ENCODE results near the gene DOLPP1. TPM values are rescaled to one million over a fixed set of nuclear protein-coding genes. Genes with fewer than 3 reads are reported as not detected.
"Not testable (repeated sequence)": the region's sequence is repeated elsewhere in the genome, so short reads cannot be mapped to it uniquely, and the experiment has no call there.

DOLPP1 gene
- total RNA-seq, 1 experiment from 2014 or later = 13.7 TPM

GRCh38 chr9:129032541-129033159 lies 48.3 kb upstream of the DOLPP1 start:
- in situ Hi-C loops (cut with HindIII; ENCODE audit: low pct_unique_long_range_greater_than_20kb, low sequenced_read_pairs) = no loop called here
- H3K27ac ChIP-seq (ENCODE audit: low read length) = no peak overlapping the region
- no TSS peak for BruUV-seq (replicated peaks)
- H3K9me3 ChIP-seq (ENCODE audit: control insufficient read depth, insufficient read depth, low read depth, low read length) = no peaks in the 10 kb centered on the region
- CTCF ChIA-PET = no interaction called here
- intact Hi-C loops (cut with micrococcal nuclease; ENCODE audit: unreplicated experiment) = no loop called here
- DNase-seq (ENCODE audit: low read depth, low spot score) (no peak), ATAC-seq (no peak)
- H3K27me3 ChIP-seq (ENCODE audit: control insufficient read depth, insufficient read depth, low read length) = no peaks in the 10 kb centered on the region
- TF ChIP-seq TCF7L2 (IDR thresholded peaks at IDR 0.05; ENCODE audit: low read depth, low read length) = no peak
- TF ChIP-seq SIN3A (IDR thresholded peaks at IDR 0.05; ENCODE audit: borderline replicate concordance, insufficient read depth, low read depth, low read length) = no peak
- TF ChIP-seq, protein P1, sequence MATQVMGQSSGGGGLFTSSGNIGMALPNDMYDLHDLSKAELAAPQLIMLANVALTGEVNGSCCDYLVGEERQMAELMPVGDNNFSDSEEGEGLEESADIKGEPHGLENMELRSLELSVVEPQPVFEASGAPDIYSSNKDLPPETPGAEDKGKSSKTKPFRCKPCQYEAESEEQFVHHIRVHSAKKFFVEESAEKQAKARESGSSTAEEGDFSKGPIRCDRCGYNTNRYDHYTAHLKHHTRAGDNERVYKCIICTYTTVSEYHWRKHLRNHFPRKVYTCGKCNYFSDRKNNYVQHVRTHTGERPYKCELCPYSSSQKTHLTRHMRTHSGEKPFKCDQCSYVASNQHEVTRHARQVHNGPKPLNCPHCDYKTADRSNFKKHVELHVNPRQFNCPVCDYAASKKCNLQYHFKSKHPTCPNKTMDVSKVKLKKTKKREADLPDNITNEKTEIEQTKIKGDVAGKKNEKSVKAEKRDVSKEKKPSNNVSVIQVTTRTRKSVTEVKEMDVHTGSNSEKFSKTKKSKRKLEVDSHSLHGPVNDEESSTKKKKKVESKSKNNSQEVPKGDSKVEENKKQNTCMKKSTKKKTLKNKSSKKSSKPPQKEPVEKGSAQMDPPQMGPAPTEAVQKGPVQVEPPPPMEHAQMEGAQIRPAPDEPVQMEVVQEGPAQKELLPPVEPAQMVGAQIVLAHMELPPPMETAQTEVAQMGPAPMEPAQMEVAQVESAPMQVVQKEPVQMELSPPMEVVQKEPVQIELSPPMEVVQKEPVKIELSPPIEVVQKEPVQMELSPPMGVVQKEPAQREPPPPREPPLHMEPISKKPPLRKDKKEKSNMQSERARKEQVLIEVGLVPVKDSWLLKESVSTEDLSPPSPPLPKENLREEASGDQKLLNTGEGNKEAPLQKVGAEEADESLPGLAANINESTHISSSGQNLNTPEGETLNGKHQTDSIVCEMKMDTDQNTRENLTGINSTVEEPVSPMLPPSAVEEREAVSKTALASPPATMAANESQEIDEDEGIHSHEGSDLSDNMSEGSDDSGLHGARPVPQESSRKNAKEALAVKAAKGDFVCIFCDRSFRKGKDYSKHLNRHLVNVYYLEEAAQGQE (IDR thresholded peaks at IDR 0.05; ENCODE audit: insufficient read depth in 1 of 2, low read depth in 2 of 2, low read length in 1 of 2) = no peak
- POLR2A ChIA-PET = interaction anchor here (0.9 kb wide), 1 partner anchor 40 kb away, joined by 5 read pairs; no protein-coding TSS in a partner anchor
- H3K36me3 ChIP-seq (ENCODE audit: control insufficient read depth, insufficient read depth, low read length) = peaks cover 2% of the 10 kb centered on the region; the same call in 1 of the 2 replicates
- H3K4me3 ChIP-seq (ENCODE audit: low read depth in 2 of 2, low read length in 2 of 2) = no peak overlapping the region
- H3K4me1 ChIP-seq (ENCODE audit: control insufficient read depth, insufficient read depth, low read length) = peaks cover 3% of the 10 kb centered on the region

DNA sequence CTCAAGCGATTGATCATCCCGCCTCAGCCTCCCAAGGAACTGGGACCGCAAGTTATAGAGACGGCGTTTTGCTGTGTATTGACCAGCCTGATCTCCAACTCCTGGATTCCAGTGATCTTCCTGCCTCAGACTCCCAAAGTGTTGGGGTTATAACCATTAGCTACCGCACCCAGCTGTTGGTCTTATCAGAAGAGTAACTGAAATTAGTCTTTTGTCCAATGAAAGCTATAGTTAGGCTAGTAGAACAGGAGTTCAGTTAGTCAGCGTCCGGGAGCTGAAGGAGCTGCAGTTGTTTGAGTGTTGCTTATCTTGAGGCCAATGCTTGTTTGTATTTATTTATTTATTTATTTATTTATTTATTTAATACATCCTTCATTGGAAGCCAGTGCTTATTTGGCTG lies 47.7 kb upstream of the DOLPP1 start:
- peaks cover 2% of the 10 kb centered on the region; the same call in 1 of the 2 replicates for H3K36me3 ChIP-seq (ENCODE audit: control insufficient read depth, insufficient read depth, low read length)
- no peaks in the 10 kb centered on the region for H3K9me3 ChIP-seq (ENCODE audit: control insufficient read depth, insufficient read depth, low read depth, low read length)
- intact Hi-C loops (cut with micrococcal nuclease; ENCODE audit: unreplicated experiment) (no loop called here), in situ Hi-C loops (cut with HindIII; ENCODE audit: low pct_unique_long_range_greater_than_20kb, low sequenced_read_pairs) (no loop called here)
- ATAC-seq = no peak
- no peaks in the 10 kb centered on the region for H3K27me3 ChIP-seq (ENCODE audit: control insufficient read depth, insufficient read depth, low read length)
- no TSS peak for BruUV-seq (replicated peaks)
- CTCF ChIA-PET = no interaction called here
- no peak overlapping the region for H3K4me3 ChIP-seq (ENCODE audit: low read depth in 2 of 2, low read length in 2 of 2)
- TF ChIP-seq POLR2AphosphoS5 (IDR thresholded peaks at IDR 0.05; ENCODE audit: low read depth, low read length) = no peak
- no peak for TF ChIP-seq TCF7L2 (IDR thresholded peaks at IDR 0.05; ENCODE audit: low read depth, low read length)
- TF ChIP-seq, protein P1 (IDR thresholded peaks at IDR 0.05; ENCODE audit: insufficient read depth in 1 of 2, low read depth in 2 of 2, low read length in 1 of 2) = no peak
- TF ChIP-seq SIN3A (IDR thresholded peaks at IDR 0.05; ENCODE audit: borderline replicate concordance, insufficient read depth, low read depth, low read length) = no peak
- no peak for TF ChIP-seq CTCF (IDR thresholded peaks at IDR 0.05)
- DNase-seq (ENCODE audit: low read depth, low spot score) = no peak
- POLR2A ChIA-PET = no interaction called here
- H3K4me1 ChIP-seq (ENCODE audit: control insufficient read depth, insufficient read depth, low read length) = peaks cover 5% of the 10 kb centered on the region
- no peak overlapping the region for H3K27ac ChIP-seq (ENCODE audit: low read length)

DNA sequence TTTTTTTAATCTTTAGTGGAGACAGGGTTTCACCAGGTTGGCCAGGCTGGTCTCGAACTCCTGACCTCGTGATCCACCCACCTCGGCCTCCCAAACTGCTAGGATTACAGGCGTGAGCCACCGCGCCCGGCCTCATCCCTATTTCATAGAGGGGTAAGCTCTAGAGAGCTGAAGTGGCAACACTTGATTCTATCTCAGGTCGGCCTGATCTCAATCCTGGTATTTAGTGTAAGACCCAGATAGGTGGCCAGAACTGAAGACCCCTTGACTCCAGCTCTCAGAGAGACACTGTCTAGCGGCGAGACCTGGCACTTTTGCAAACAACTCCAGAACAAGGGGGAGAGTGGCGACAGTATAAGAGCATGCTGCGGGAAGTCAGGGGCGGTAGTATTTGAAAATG lies 45.1 kb upstream of the DOLPP1 start:
- ATAC-seq = peak; percentile 64
- H3K36me3 ChIP-seq (ENCODE audit: control insufficient read depth, insufficient read depth, low read length); in situ Hi-C loops (cut with HindIII; ENCODE audit: low pct_unique_long_range_greater_than_20kb, low sequenced_read_pairs); BruUV-seq (replicated peaks); H3K4me1 ChIP-seq (ENCODE audit: control insufficient read depth, insufficient read depth, low read length); H3K27me3 ChIP-seq (ENCODE audit: control insufficient read depth, insufficient read depth, low read length); intact Hi-C loops (cut with micrococcal nuclease; ENCODE audit: unreplicated experiment); DNase-seq (ENCODE audit: low read depth, low spot score); POLR2A ChIA-PET; H3K9me3 ChIP-seq (ENCODE audit: control insufficient read depth, insufficient read depth, low read depth, low read length); CTCF ChIA-PET: not testable (repeated sequence)
- Histone ChIP-seq H3K27ac (ENCODE audit: low read length) (peak overlapping the region; percentile 88), H3K4me3 (ENCODE audit: low read depth in 2 of 2, low read length in 2 of 2) (peak overlapping the region; percentile 63 to 89)

All from Panc1 (cell line).